ENCODE data around the gene FRMPD2.

GRCh38 chr10:48252354-48252650 is 22.2 kb downstream of the FRMPD2 start:
- TF ChIP-seq CTCF (conservative IDR thresholded peaks at IDR 0.05; ENCODE audit: low read depth in 2 of 2) (no peak), JUNB (IDR thresholded peaks at IDR 0.05; ENCODE audit: unreplicated experiment) (no peak)

All from GM23338 (cell line).